Epithelial cell of esophagus (primary cell): Measurements from ENCODE around the gene PNPLA5.

Experiments used
- DNase-seq: peaks from one replicate; pipeline ENCODE4 v3.0.0; 2010; ENCODE audit warnings: low read depth
- H3K4me3 ChIP-seq: 2 replicates; pipeline ENCODE4 v1.5.1; 2011; ENCODE audit warnings: mild to moderate bottlenecking, low read length, control low read depth
- TF ChIP-seq, protein P1 (sequence below): IDR thresholded peaks from 2 replicates; pipeline ENCODE4 v1.5.1; 2011; ENCODE audit warnings: low read depth, mild to moderate bottlenecking, low read length, control low read depth, inconsistent platforms; ENCODE audit not compliant: insufficient read depth; ENCODE audit errors: missing control alignments

Gene PNPLA5

DNA sequence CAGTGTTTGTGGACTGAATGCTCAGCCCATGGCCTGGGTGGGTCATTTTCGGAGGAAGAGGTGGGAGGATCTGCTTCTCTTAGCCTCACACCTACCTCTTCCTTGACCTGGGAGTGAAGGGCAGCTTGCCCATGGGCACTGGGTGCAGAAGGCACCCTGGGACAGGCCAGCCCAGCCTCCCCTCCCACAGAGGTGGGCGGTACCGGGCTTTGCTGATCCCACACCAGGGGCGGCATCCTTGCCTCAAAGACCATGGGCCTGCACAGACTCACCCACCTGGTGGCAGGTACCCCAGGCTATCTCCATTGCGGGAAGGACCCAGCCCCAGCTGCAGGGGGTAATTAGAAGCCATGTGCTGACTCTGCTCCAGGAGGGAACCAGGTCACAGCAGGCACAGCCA, 1.5 kb upstream of the PNPLA5 start:
- H3K4me3 ChIP-seq: no peak overlapping the region
- DNase-seq: no peak
- TF ChIP-seq, protein P1, sequence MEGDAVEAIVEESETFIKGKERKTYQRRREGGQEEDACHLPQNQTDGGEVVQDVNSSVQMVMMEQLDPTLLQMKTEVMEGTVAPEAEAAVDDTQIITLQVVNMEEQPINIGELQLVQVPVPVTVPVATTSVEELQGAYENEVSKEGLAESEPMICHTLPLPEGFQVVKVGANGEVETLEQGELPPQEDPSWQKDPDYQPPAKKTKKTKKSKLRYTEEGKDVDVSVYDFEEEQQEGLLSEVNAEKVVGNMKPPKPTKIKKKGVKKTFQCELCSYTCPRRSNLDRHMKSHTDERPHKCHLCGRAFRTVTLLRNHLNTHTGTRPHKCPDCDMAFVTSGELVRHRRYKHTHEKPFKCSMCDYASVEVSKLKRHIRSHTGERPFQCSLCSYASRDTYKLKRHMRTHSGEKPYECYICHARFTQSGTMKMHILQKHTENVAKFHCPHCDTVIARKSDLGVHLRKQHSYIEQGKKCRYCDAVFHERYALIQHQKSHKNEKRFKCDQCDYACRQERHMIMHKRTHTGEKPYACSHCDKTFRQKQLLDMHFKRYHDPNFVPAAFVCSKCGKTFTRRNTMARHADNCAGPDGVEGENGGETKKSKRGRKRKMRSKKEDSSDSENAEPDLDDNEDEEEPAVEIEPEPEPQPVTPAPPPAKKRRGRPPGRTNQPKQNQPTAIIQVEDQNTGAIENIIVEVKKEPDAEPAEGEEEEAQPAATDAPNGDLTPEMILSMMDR: no peak

DNA sequence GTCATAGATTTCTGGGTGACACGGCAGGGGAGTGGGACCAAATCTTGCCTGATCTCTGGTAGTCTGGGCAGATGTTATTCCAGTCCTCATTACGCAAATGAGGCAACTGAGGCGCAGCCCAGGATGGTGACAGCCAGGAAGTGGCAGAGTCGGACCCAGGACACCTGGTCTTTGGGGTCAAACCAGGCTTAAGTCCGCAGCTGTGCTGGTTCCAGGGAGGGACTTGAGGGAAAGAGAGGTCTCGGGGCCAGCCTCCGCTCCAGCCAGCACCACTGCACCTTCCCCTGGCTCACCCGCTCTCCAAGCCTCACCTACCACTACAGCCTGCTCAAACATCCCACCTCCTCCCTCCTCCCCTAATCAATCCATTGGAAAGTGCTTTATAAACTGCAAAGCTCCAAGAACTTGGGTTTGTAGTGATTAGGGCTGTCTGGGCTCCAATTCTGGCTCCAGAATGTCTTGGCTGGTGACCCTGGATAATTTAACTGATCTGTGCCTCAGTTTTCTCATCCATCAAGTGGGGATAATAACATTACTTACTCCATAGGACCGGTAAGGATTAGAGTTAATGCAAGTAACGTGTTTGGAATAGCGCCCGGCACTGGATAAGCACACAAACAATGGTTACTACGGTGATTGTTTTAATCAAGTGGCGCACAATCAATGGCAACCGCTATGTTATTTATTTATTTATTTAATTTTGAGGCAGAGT, 526 bp upstream of the PNPLA5 start:
- no peak overlapping the region for H3K4me3 ChIP-seq
- TF ChIP-seq, protein P1: no peak
- DNase-seq: no peak

DNA sequence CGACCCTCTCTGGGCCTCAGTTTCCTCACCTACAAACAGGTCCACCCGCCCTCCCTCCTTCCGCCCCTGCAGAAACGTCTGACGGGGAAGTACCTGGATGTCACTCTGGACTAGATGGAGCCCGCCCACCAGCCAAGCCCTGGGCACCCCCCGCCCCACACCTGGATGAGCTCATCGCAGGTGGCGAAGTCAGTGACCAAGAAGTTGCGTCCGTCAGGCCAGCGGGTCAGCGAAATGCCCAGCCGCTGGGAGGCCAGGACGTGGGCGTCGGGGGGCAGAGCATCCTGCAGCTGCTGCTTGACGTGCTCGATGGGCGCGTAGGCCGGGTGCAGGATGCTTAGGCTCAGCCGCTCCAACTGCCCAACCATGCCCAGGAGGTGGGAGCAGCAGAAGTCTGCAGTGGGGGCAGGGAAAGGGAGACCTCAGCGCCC, 897 bp downstream of the PNPLA5 start:
- H3K4me3 ChIP-seq: no peak overlapping the region

DNA sequence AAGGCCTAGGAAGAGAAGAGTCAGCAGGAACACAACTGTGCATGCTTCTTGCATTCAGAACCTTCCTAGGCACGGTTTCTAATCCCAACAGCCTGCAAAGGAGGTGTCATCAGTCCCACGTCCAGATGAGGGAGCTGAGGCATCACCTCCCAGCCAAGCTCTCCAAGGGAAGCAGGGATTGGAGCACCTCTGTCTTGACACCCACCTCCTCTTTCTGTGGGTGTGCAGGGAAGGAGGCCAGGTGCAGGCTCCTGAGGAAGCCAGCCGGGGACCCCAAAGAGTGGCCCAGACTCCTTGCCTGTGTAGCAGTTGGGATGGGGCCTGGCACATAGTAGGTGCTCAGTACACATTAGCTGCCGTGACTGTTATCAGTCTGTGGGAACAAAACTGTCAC, 2.0 kb downstream of the PNPLA5 start:
- no peak overlapping the region for H3K4me3 ChIP-seq
- DNase-seq: peak; percentile 47
- TF ChIP-seq, protein P1: peak; percentile 34

More for the DNA sequence above, 897 bp downstream of the PNPLA5 start:
- TF ChIP-seq, protein P1: no peak
- DNase-seq: no peak

DNA sequence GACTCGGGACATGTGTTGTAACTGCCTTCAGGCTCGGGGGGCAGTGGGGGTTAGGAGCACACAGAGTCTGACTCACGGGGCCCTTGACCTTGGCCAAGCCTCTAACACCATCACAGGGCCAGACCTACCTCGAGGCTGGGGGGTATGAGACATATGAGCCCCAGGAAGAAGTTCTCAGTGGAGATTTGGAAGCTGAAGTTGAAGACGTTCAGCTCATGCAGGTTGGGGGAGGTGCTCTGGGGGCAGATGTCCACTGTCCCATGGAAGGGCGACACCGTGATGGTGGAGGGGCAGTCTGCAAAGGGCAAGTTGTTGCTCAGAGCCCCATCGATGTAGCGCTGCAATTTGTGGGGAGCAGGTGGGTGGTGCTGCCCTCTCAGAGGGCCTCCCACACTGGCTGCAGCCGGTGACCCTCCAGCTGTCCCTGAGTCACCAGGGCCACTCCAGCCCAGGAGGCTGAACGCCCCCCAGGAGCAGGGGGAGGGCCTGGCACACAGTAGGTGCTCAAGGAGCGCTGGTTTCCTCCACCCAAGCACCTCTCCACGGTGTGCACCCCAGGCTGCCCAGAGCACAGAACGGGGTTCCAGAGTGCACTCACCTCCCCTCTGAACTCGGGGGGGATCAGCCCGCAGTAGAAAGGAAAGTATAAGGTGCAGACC, 2.5 kb downstream of the PNPLA5 start:
- TF ChIP-seq, protein P1: no peak
- DNase-seq: no peak
- H3K4me3 ChIP-seq: no peak overlapping the region

DNA sequence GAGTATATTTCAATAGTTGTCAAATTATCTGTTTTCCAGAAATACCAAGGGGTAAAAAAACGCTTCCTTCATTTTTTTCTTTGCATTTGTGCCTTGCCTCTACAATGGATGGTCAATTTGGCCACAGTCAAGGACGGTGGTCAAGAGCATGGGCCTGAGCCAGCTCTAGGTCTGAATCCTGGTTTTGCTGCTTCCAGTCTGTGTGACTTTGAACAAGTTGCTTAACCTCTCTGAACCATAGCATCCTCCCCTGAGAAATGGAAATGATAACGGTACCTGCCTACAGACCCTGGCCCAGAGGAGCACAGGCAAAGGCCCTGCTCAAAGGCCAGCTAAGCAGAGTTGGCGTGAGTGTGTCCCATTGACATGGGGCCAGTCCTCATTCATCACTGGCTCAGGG, 3.1 kb downstream of the PNPLA5 start:
- DNase-seq: no peak
- H3K4me3 ChIP-seq: no peak overlapping the region
- TF ChIP-seq, protein P1: no peak
